ENCODE measurements around the gene OSBPL2. TPM values are rescaled to one million over a fixed set of nuclear protein-coding genes. Genes with fewer than 3 reads are reported as not detected.

The OSBPL2 gene
- polyA plus RNA-seq, 1 donor (not counting 4 experiments of a cell fraction or from before 2014, with no cell fraction given), result 15.9 TPM

DNA sequence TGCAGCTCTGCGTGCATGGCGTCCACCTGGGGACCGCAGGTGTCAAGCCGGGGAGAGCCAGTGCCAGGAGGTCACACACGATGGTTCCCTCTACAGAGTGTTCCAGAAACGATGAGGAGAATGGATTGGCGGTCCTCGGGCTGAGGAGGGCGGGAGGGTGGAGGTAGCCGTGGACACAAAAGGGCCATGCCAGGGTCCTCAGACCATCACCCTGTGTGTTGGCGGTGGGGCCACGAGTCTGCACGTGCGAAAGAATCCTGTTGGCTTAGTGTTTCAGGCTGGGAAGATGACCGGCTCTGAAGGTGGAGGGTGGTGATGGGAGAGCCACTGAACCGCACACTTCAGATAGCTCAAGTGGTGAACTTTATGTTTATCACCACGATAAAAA lies 31.9 kb upstream of the OSBPL2 start:
- H3K9me1 ChIP-seq (ENCODE audit: control insufficient read depth, extremely low read depth, insufficient read depth, low read length), result no peaks in the 10 kb centered on the region
- H3K79me2 ChIP-seq (ENCODE audit: control insufficient read depth, insufficient read depth, low read length), result no peaks in the 10 kb centered on the region
- no peaks in the 10 kb centered on the region for H3K9me3 ChIP-seq (ENCODE audit: control insufficient read depth, low read depth, low read length)
- H3K9ac ChIP-seq (ENCODE audit: control insufficient read depth, extremely low read depth, insufficient read depth, low read length), result no peak overlapping the region
- peaks cover 14% of the 10 kb centered on the region for H3K27me3 ChIP-seq (ENCODE audit: control insufficient read depth, extremely low read depth, insufficient read depth, low read length)
- dilution Hi-C loops (cut with MboI; ENCODE audit: extremely low pct_ligation_motif_present, low sequenced_read_pairs), result no loop called here
- no peak overlapping the region for H3K4me3 ChIP-seq (ENCODE audit: control insufficient read depth in 2 of 3, extremely low read depth in 1 of 3, insufficient read depth in 2 of 3, low read depth in 1 of 3, low read length in 3 of 3)
- H2AFZ ChIP-seq (ENCODE audit: control insufficient read depth, low read length), result no peak overlapping the region
- no peak overlapping the region for H3K27ac ChIP-seq (ENCODE audit: control insufficient read depth, insufficient read depth, low read length)
- H3K4me2 ChIP-seq (ENCODE audit: control insufficient read depth, extremely low read depth, insufficient read depth, low read depth, low read length), result no peak overlapping the region
- H3K36me3 ChIP-seq (ENCODE audit: control insufficient read depth in 2 of 2, extremely low read depth in 1 of 2, insufficient read depth in 2 of 2, low read length in 2 of 2), result peaks cover under 1 to 11% of the 10 kb centered on the region in 2 experiments
- DNase-seq (ENCODE audit: low read depth, low spot score), result no peak
- FAIRE-seq, result no peak
- H3K4me1 ChIP-seq (ENCODE audit: control insufficient read depth, extremely low read depth, insufficient read depth, low read length), result peaks cover 9% of the 10 kb centered on the region
- no peak for TF ChIP-seq EZH2 (IDR thresholded peaks at IDR 0.05; ENCODE audit: low read length)
- TF ChIP-seq, protein P1, sequence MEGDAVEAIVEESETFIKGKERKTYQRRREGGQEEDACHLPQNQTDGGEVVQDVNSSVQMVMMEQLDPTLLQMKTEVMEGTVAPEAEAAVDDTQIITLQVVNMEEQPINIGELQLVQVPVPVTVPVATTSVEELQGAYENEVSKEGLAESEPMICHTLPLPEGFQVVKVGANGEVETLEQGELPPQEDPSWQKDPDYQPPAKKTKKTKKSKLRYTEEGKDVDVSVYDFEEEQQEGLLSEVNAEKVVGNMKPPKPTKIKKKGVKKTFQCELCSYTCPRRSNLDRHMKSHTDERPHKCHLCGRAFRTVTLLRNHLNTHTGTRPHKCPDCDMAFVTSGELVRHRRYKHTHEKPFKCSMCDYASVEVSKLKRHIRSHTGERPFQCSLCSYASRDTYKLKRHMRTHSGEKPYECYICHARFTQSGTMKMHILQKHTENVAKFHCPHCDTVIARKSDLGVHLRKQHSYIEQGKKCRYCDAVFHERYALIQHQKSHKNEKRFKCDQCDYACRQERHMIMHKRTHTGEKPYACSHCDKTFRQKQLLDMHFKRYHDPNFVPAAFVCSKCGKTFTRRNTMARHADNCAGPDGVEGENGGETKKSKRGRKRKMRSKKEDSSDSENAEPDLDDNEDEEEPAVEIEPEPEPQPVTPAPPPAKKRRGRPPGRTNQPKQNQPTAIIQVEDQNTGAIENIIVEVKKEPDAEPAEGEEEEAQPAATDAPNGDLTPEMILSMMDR (optimal IDR thresholded peaks at IDR 0.05 in 1 of 3, IDR thresholded peaks at IDR 0.05 in 1 of 3, conservative IDR thresholded peaks at IDR 0.05 in 1 of 3; ENCODE audit: extremely low read depth in 1 of 3, insufficient read depth in 2 of 3, low read length in 3 of 3), result no peak
- H4K20me1 ChIP-seq (ENCODE audit: control insufficient read depth, extremely low read depth, insufficient read depth, low read length), result peaks cover 3% of the 10 kb centered on the region

DNA sequence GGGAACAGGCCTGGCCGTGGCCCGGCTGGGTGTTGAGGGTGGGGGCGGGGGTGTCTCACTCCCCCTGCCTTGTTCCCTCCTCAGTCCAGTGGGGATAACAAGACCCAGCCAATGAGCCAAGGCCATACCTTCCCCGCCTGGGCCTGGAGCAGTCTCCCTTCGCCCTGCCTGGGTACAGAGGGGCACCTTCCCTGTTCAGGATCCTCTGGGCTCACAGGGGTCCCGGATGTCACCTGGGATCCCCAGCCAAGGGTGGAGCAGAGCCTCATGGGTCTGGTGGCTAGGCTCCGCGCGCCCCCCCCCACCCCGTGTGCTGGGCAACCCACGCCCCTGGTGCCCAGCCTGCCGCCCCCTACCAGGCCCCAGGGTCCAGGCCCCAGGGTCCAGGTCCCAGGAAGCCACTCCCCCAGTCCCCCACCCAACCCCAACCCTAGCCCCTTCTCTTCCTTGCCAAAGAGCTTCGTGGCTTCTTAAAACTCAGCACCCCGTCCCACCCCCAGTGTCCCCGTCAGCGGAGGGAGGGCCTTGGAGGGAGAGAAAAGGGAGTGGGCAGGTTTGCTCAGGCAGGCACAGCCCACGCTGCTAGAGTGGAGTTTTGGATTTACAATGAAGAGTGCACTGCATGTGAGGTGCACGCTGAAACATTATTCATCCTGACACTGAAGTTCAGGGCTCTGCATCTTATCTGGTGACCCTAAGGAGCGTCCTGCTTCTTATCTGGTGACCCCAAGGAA lies 30.1 kb upstream of the OSBPL2 start:
- dilution Hi-C loops (cut with MboI; ENCODE audit: extremely low pct_ligation_motif_present, low sequenced_read_pairs), result no loop called here
- DNase-seq (ENCODE audit: low read depth, low spot score) (no peak), FAIRE-seq (no peak)

More for the DNA sequence above, 30.1 kb upstream of the OSBPL2 start:
- Histone ChIP-seq H3K27ac (ENCODE audit: control insufficient read depth, insufficient read depth, low read length) (no peak overlapping the region), H3K79me2 (ENCODE audit: control insufficient read depth, insufficient read depth, low read length) (no peaks in the 10 kb centered on the region), H3K9me1 (ENCODE audit: control insufficient read depth, extremely low read depth, insufficient read depth, low read length) (no peaks in the 10 kb centered on the region), H3K4me1 (ENCODE audit: control insufficient read depth, extremely low read depth, insufficient read depth, low read length) (peaks cover 9% of the 10 kb centered on the region), H2AFZ (ENCODE audit: control insufficient read depth, low read length) (no peak overlapping the region), H3K4me3 (ENCODE audit: control insufficient read depth in 2 of 3, extremely low read depth in 1 of 3, insufficient read depth in 2 of 3, low read depth in 1 of 3, low read length in 3 of 3) (no peak overlapping the region), H3K36me3 (ENCODE audit: control insufficient read depth in 2 of 2, extremely low read depth in 1 of 2, insufficient read depth in 2 of 2, low read length in 2 of 2) (peaks cover 0 to under 1% of the 10 kb centered on the region in 2 experiments), H3K9ac (ENCODE audit: control insufficient read depth, extremely low read depth, insufficient read depth, low read length) (no peak overlapping the region), H3K9me3 (ENCODE audit: control insufficient read depth, low read depth, low read length) (no peaks in the 10 kb centered on the region), H4K20me1 (ENCODE audit: control insufficient read depth, extremely low read depth, insufficient read depth, low read length) (peaks cover 3% of the 10 kb centered on the region), H3K4me2 (ENCODE audit: control insufficient read depth, extremely low read depth, insufficient read depth, low read depth, low read length) (no peak overlapping the region), H3K27me3 (ENCODE audit: control insufficient read depth, extremely low read depth, insufficient read depth, low read length) (peaks cover 26% of the 10 kb centered on the region)
- TF ChIP-seq EZH2 (IDR thresholded peaks at IDR 0.05; ENCODE audit: low read length), result no peak
- TF ChIP-seq, protein P1 (optimal IDR thresholded peaks at IDR 0.05 in 1 of 3, IDR thresholded peaks at IDR 0.05 in 1 of 3, conservative IDR thresholded peaks at IDR 0.05 in 1 of 3; ENCODE audit: extremely low read depth in 1 of 3, insufficient read depth in 2 of 3, low read length in 3 of 3), result no peak

Measured in keratinocyte (primary cell).